NCI-H2107 treated with DMSO at 0.1 percent for 48 hours (cell line): ENCODE measurements around the gene B4GALT2.

ENCODE experiments used
- DNase-seq: peaks from one replicate; lab custom pipeline; 2025; ENCODE audit not compliant: unreplicated experiment; lab: John Stamatoyannopoulos, UW

The B4GALT2 gene

DNA sequence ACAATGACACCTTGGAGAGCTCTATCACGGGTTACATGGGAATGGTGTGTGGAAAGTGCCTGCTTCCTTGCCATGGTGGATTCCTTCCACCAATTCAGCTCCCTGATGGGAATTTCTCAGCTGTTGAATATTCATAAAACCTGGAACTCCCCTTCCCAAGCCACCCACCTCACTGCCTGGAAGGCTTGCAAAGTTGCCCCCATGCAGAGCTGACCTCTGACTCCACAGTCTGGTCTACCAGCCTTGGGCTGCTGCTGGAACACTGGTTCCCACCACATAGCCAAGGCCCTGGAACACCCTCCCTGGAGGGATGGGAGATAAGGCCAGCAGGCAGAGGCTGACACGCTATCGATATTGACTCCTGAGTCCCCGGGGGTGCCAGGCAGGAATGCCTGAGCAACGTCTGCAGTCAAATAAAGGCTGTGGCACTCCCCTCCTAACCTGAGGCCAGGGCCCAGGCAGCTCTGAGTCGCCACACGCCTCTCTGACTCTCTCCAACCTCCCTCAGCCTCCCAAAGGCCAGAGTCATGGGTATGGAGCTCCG is 21.2 kb downstream of the B4GALT2 start:
- no peak for DNase-seq

DNA sequence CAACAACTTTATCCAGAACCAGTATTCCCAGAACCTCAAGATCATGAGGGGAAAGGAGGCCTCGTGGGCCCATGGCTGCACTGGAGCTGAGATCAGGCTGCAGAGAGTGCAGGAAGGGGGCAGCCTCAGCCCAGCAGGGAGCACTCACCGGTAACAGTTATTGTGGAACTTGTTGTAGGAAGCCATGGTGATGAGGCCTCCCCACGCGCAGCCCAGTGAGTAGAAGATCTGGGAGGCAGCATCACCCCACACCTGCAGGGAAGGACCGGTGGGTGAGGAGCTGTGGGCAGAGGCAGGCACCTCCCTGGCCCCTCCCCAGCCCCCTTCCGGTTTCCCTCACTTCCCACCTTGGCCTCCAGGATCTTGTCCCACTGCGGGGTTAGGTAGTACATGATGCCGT is 23.2 kb downstream of the B4GALT2 start:
- no peak for DNase-seq

DNA sequence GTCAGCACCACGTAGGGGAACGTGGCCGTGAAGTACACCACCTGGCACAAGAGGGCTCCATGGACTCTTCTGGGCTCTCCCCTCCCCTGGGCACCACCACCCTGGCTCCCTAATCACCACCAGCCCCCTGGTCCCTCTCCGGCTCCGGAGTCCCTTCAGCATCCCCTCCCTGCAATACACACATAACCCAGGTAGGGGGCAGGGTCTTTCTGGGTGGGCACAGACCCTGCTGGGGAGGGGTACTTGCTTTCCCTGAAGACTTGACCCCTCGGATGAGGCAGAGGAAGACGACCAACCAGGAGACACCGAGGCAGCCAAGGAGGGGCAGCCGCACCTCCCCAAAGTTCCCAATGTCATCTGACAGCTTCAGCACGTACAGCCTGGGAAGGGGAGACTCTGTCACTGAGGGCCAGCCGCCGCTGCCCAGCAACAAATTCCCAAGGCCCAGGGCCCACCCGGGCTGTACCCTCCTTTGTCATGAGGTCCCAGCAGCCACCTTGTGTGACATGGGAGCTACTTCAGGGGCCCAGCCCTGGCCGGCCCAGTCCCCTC is 23.7 kb downstream of the B4GALT2 start:
- no peak for DNase-seq

DNA sequence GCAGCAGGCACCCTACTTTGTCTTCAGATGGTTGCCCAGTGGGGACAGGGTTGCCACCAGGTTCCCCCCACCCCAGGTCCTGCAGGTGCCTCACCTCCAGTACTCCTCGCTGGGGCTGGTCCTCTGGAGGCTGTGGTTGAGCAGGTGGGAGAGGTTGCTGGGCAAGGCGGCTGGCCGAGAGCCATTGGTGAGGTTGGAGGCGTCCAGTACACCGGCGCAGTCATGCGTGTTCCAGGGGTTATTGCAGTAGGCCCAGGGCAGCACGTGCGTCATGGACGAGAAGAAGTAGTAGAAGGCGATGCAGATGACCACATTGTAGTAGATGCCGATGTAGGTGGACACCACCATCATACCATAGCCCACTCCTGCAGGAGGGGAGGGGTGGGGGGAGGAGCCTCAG is 29.2 kb downstream of the B4GALT2 start:
- DNase-seq, result no peak

DNA sequence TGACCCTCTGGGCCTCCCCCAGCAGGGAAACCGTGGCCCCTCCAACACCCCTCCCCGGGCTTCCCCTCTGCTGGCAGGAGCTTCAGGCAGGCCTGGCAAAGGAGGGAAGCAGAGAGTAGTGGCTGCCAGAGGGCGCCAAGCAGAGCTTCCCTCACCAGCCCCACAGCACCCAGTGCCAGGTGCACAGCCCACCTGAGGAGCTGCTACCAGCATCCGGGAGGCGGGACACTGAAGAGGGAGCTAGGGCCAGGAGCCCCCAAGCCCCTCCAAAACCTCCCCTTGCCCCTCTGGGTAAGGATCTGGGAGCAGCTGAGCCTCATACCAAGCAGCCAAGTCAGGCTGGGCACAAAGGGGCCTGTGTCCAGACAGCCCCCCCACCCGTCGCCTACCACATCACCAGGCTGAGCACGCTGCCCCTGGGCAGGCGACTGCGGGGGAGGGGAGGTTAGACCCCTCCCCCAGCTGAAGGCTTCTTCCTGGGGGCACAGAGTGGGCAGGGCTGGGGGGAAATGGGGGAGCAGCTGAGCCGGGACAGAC is 32.0 kb downstream of the B4GALT2 start:
- no peak for DNase-seq

DNA sequence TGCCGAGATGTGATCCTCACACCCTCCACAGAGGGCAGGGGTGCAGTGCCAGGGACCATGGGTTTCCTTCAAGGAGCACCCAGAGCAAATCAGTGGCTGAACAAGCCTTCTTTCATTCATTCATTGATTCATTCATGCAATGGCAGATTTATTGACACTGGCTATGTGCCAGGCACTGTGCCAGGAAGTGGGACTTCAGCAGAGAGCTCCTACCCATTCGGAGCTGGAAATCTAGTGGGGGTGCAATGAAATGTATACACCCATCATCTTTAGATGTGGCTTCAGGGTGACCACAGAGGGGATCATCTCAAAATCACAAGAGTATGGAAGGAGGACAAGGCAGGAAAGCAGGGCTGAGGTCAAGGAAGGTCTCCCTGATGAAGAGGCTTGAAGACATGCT is 33.4 kb downstream of the B4GALT2 start:
- DNase-seq, result no peak

DNA sequence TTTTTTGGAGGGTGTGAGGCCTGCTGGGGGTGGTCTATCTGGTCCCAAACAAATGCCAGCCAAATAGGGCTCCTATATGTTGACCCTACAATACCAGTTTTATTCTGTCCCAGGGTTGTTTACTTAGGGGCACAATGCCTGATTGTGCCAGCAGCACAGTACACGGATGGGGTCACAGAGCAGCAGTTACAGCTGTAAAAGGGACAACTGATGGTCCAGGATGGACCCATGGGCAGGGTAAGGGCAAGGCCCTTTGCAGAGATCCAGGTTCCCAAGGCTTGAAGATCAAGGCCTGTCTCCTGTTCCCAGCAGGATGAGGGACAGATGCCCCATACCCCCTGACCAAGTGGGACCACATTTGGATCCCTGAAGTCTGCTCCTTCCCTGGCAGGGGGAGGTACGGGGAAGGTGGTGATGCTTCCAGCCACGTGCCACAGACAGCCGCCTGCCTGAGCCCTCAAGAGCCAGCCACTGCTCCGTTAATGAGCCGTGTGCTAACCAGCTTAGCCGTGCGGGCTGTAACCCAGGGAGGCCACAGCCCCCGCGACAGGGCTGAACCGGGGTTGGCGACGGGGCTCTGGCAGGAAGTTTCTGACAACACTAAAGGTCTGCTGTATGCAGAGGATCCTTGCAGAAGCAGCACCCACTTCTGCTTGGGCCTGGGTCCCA is 34.1 kb downstream of the B4GALT2 start:
- DNase-seq, result no peak

DNA sequence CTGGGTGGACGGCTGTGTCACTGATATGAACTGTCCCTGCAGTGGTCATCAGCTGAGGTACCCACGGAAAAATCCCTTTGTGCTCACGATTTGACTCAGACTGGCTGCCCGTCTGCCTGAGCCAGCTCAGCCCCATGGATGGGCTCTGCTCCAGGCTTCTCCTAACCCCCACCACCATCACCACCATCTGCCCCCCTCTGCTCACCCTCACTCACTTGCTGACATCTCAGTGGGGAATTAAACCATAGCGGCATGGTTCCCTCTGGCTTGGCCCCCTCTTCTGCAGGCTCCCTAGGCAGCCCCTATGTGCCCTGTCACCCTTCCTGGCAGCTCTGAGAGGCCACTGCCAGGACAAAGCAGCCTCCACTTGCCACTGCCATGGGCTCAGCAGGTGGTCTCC is 34.9 kb downstream of the B4GALT2 start:
- no peak for DNase-seq

DNA sequence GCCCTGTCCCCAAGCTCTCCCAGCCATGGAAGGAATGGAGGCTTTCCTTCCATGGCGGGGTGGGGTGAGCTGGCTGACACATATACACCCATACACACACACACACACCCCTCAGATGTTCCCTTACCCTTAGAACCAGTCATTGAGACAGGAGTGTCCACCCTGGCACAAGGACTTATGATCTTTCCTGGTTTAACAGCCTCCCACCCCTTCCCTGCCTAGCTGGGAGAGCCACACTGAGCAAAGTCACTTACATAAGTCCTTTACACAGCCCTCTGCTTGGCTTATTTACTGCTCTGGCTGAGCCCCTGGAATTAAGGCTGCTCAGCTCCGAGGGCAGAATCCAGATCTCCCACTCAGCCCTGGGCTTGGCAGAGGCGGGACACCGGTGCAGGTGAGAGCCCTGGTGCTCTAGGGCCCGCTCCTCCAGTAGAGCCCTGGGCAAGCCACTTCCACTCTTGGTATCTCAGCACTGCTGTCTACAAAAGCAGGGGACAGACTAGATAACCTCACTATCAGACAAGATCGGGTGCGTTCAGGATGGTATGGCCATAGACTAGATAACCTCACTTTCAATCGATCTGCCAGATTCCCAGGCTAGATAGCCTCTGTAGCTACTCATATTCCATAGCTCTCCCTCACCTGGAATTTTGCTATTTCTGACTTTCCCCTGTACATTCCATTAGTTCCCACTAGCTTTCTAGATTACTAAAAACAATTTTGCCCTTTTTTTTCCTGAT is 35.5 kb downstream of the B4GALT2 start:
- DNase-seq, result no peak

DNA sequence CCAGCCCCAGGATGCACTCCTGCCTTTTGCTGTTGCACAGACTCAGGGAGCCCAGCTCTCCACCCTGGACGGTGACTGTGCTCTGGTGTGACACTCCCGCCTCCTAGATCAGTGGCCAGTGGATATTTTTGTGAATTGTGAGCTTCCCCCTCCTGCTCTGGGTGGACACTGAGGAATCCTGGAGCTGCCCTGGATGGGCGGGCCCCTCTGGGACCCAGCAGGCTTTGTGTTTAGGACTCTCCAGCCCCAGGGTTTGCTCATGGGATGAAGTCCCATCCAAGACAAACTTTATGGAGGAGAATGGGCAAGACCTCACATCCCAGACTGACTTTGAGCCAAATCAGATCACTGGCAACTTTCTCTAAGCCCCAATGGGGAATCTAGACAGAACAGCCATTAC is 36.2 kb downstream of the B4GALT2 start:
- DNase-seq, result no peak

DNA sequence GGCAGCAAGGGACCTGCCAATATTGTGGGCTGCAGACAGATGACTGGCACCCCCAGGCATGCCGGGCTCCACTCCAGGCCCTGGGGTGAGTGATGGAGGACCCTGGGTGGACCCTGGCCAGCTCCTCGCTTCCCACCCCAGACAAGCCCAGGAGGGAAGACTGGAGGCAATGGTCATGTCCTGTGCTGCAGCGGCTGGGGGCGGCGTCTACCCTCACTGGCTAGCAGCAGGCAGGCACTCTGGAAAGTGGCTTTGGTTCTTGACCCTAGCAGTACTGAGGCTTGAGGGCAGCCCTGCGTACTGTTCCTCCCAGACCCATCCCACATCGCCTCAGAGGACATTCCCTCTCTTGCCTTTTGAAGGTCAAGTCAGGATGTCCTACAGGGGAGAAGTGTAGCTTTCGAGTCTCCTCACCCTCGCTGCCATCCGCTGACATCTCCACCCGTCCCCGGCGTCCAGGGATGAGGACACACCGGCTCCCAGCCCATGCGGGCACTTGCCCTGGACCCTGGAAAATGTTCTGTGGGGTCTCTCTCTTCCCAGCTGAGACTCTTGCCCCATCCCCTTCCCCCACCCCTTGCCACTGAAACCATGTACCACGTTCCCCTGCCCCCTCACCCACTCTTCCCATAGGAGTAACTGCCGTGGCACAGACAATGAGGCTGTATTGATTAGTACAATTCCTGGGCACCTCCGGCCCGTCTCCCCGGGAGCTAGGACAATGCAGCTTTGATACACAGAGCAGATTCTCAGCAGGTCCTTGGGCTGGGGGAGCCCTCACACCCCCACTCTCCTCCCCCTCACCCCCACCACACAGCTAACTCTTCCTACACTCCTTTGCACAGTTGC is 37.3 kb downstream of the B4GALT2 start:
- no peak for DNase-seq

DNA sequence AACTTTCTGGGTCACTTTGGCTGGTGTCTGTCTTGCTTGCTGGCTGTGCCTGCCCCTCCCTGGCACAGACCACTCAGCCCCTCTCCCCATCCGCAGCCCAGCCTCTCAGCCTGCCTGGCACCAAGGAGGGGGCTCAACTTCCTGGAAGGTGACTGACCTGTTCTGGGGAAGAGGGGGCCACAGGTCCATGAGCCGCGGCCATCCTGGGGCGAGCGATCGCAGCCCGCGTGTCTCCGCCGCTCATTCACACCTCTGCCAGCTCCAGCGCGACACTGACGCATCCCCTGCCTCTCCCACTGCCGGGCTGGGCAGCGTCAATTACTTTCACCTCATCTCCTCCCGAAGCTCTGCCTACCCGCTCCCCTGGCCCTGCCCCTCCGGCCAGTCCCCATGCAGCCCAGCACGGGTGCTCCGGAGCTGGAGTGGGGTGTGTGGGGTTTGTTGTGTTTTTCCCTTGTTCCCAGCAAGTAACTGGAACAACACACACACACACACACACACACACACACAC is 37.9 kb downstream of the B4GALT2 start:
- DNase-seq, result no peak

DNA sequence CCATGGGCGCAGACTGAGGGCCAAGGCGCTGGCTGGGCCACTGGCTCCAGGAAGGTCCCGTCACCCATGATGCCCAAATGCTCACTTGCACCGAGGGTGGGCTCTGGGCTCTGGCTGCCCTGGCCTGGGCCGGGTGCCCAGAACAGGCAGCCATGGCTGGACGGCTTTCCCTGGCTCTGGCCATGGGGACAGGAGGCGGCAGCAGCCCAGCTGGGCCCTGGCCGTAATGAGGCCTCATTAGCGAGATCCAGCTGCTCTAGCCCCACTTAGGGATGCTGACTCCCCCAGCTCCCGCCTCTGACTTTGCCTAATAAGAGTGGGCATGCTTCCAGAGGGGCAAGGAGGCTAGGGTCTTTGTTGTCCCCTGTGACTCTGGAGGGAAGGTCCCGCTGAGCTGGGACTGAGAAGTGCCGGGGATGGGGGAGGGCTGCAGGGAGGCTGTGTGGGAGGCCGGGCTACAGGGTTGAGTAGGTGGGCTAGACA is 40.5 kb downstream of the B4GALT2 start:
- DNase-seq, result no peak

DNA sequence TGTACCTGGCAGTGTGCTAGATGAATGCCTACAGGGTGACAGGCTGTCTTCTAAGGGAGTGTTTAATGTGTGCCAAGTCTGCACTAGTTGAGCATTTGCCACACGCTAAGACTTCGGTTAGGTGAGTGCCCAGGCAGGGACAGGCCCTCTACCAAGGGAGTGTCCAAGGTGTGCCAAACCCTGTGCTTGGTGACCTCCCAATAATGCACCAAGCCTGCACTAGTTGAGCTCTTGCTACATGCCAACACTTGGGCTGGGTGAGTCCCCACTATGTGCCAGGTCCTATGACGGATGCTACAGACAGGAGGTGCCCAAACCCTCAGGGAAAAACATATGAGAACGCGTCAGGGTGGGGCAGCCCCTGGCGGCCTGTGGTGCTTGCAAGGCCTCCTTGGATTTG is 41.5 kb downstream of the B4GALT2 start:
- DNase-seq, result no peak

DNA sequence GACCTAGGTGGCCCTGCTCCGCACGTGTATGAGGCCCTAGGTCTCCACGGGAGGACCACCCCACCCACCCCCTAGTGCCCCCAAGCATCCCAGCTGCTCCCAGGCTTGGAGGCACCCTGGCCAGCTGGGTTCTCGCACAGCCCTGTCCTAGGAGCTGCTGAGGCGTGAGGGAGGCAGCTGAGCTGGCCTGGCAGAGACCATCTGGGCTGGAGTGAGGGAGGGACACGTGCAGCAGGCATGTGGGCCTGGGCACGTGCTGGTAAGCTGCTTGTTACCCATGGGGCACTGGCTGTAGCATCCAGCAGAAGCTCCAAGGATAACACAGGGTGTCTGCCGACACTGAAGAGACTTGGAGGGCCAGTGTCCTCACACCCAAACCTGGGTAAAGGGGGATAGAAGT is 42.1 kb downstream of the B4GALT2 start:
- DNase-seq, result no peak

DNA sequence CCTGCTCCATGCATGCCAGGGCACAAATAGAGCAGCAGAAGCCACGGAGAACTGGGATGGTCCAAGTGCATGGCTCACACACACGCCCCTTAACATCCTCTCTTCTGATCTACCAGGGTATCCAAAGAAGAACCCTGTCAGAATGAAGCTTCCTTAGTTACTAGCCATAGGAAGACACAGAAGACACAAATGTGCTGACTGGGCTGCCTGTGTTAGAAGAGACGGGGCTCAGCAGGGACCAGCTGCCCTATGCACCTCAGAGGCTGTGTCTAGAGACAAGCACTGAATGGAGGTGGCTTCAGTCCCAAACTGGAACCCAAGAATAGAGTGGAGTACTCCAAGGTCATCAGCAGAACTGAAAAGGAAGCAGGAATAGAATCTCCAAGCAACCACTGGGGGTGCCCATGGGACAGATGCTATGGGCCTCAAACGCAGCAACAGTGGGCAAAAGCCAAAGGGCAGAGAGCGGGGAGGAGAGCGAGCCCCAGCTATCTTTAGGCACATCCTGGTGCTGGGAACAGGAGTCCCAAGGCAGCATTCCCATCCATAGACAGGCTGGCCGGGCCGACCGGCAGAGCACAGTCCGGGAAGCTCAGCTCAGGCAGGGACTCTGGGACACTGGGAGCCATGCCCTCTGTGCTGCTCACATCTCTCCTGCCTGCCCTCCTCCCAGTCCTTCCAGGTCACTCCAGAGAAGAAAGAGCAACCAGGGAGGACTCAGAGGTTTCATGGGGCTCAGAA is 42.7 kb downstream of the B4GALT2 start:
- no peak for DNase-seq

DNA sequence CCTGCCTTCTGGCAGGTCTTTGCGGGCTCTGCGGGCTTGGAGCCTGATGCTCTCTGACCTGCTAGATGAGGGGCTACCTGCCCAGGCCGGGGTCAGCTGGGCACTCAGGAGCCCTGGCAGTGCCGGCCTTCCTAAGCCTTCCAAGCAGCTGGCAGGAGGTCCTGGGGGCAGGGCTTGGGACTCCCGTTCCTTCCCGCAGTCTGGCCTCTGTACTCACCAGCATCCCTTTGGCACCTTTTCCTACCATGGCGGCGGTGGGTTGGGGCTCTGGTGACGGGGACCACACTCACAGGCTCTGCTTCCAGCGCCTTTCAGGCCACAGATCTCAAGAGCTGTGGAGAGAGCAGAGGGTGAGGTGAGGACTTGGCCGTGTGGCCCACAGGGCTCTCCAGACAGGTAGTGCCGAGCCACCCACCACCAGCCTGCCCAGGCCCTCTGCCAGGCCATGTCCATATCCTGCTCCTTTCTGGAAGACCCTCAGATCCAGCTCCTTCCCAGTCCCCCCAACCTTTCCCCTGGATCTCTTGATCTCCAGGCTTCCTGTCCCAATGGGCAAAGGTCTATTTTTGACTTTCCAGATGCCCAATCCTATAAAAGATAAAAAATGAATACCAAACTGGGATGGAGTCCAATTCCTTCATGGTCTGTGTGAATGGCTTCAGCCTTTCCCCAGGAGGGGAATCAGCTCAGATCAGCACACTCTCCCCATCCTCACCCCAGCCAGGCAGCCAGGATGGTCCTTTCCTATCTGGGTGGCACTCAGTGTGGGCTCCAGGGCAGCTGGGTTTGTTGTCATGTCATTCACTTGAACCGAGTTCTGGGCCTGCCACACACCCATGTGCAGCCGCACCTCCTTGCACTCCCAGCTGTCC is 45.3 kb downstream of the B4GALT2 start:
- no peak for DNase-seq

DNA sequence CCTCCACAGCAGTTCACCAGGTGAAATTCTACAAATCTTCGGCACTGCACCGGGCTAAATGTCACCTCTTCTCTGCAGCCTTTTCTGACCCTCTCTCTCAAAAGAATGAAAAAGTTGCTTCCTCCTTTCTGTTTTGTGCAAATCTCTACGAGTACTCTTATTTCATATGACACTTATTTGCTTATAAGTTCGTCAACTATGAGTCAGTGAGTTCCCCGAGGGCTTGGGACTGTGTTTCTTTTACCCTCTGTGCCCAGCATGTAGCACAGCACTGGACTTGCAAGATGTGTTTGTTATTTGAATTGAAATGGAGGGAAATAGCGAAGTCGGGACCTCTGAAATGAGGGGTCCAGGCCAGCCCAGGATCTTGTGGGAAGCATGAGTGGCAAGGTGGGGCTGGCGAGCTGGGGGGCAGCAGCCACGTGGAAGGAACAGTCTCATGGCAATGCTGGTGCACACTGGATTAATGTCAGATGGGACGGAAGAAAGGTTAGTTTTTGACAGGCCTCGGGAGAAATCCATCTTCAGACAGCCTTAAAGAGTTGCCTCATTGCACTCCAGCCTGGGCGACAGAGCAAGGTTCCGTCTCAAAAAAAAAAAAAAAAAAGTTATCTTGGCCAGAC is 46.0 kb downstream of the B4GALT2 start:
- DNase-seq, result no peak

DNA sequence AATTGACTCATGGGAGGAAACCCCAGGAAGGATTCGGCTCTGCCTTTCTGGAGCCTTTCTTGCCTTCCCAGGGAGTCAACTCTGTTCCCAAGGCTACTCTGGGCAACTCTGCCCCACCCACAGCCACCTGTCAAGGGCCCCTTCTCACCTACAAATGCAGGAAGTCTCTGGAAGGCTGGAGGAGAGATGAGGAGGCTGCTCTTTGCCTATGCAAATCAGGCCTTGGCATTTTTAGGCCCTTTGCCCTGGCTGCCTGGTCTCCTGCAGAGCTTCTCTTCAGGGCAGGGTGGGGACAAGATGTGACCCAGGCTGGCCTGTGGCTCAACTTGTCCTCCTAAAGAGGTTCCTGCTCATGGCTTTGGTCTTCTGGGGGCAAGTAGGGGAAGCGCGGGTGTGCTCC is 46.8 kb downstream of the B4GALT2 start:
- DNase-seq, result no peak
